ENCODE results near the gene ASCL3. TPM values are rescaled to one million over a fixed set of nuclear protein-coding genes. Genes with fewer than 3 reads are reported as not detected.
"Not testable (repeated sequence)": the region's sequence is repeated elsewhere in the genome, so short reads cannot be mapped to it uniquely, and the experiment has no call there.

The ASCL3 gene
- total RNA-seq, 1 experiment from 2014 or later = not detected

DNA sequence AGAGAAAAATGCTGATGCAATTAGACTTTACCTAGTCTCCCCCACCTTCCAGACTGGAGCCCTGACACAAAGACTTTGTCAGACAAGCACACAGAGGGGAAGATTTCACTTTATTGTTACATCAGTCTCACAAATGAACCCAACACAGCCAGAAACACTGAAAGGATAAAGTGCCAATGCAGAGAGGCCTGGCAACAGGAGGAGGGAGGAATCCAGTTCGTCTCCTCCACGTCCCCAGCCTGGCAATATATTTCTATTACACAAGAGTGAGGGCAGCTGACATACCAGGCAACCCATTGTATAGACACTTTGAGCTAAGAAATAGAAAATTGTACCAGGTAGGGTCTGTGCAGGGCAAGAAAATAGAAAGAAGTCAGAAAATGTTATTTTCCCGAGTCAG, 37.7 kb upstream of the ASCL3 start:
- no peaks in the 10 kb centered on the region for H3K9me3 ChIP-seq
- H3K27me3 ChIP-seq (replicated peaks; ENCODE audit: control insufficient read depth, insufficient read depth, low read length) = no peaks in the 10 kb centered on the region
- no peak for DNase-seq
- no peak overlapping the region for H3K4me3 ChIP-seq (ENCODE audit: low read depth, low read length)
- CTCF ChIA-PET = no interaction called here
- POLR2A ChIA-PET = no interaction called here
- no peaks in the 10 kb centered on the region for H3K4me1 Mint-ChIP-seq (ENCODE audit: low read depth, unreplicated experiment)
- H3K36me3 ChIP-seq (ENCODE audit: control insufficient read depth, insufficient read depth, low read length) = no peaks in the 10 kb centered on the region
- no TSS peak for BruUV-seq (replicated peaks)
- H3K9me3 Mint-ChIP-seq (ENCODE audit: unreplicated experiment) = no peaks in the 10 kb centered on the region
- H3K27ac Mint-ChIP-seq (ENCODE audit: unreplicated experiment) = no peak overlapping the region
- TF ChIP-seq CTCF (IDR thresholded peaks at IDR 0.05; ENCODE audit: insufficient read depth in 1 of 2, low read depth in 1 of 2, low read length in 1 of 2, severe bottlenecking in 1 of 2, unreplicated experiment in 1 of 2) = no peak
- no peaks in the 10 kb centered on the region for H3K4me1 ChIP-seq
- no peak overlapping the region for H3K4me3 Mint-ChIP-seq (ENCODE audit: unreplicated experiment)
- H3K27me3 Mint-ChIP-seq (ENCODE audit: insufficient read depth, unreplicated experiment) = no peaks in the 10 kb centered on the region
- H3K36me3 Mint-ChIP-seq (ENCODE audit: insufficient read depth, unreplicated experiment) = no peaks in the 10 kb centered on the region
- intact Hi-C loops (cut with micrococcal nuclease; ENCODE audit: unreplicated experiment) = no loop called here

DNA sequence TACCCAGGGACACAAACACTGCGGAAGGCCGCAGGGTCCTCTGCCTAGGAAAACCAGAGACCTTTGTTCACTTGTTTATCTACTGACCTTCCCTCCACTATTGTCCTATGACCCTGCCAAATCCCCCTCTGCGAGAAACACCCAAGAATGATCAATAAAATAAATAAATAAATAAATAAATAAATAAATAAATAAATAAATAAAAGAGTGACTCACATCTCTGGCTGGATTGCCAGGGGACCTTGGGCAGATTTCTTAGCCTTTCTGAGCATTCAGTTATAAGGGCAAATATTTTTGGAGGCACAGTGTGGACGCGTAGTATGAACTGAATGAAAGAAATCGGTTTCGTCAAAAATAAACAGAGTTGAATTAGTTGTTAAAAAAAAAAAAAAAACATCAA, 36.5 kb upstream of the ASCL3 start:
- BruUV-seq (replicated peaks); H3K4me1 ChIP-seq; H3K4me1 Mint-ChIP-seq (ENCODE audit: low read depth, unreplicated experiment); H3K4me3 ChIP-seq (ENCODE audit: low read depth, low read length); H3K36me3 ChIP-seq (ENCODE audit: control insufficient read depth, insufficient read depth, low read length); H3K36me3 Mint-ChIP-seq (ENCODE audit: insufficient read depth, unreplicated experiment); intact Hi-C loops (cut with micrococcal nuclease; ENCODE audit: unreplicated experiment); DNase-seq; CTCF ChIA-PET; H3K27me3 ChIP-seq (replicated peaks; ENCODE audit: control insufficient read depth, insufficient read depth, low read length); H3K9me3 Mint-ChIP-seq (ENCODE audit: unreplicated experiment); POLR2A ChIA-PET; H3K9me3 ChIP-seq; H3K27ac Mint-ChIP-seq (ENCODE audit: unreplicated experiment); H3K4me3 Mint-ChIP-seq (ENCODE audit: unreplicated experiment); H3K27me3 Mint-ChIP-seq (ENCODE audit: insufficient read depth, unreplicated experiment): not testable (repeated sequence)

GRCh38 chr11:8973121-8973520, 30.3 kb upstream of the ASCL3 start:
- CTCF ChIA-PET = no interaction called here
- H3K36me3 ChIP-seq (ENCODE audit: control insufficient read depth, insufficient read depth, low read length) = no peaks in the 10 kb centered on the region
- intact Hi-C loops (cut with micrococcal nuclease; ENCODE audit: unreplicated experiment) = no loop called here
- H3K4me1 Mint-ChIP-seq (ENCODE audit: low read depth, unreplicated experiment) = no peaks in the 10 kb centered on the region
- no peaks in the 10 kb centered on the region for H3K36me3 Mint-ChIP-seq (ENCODE audit: insufficient read depth, unreplicated experiment)
- DNase-seq = no peak
- no peak overlapping the region for H3K4me3 ChIP-seq (ENCODE audit: low read depth, low read length)
- no peaks in the 10 kb centered on the region for H3K9me3 Mint-ChIP-seq (ENCODE audit: unreplicated experiment)
- H3K9me3 ChIP-seq = no peaks in the 10 kb centered on the region
- H3K27me3 ChIP-seq (replicated peaks; ENCODE audit: control insufficient read depth, insufficient read depth, low read length) = no peaks in the 10 kb centered on the region
- H3K27me3 Mint-ChIP-seq (ENCODE audit: insufficient read depth, unreplicated experiment) = no peaks in the 10 kb centered on the region
- BruUV-seq (replicated peaks) = no TSS peak
- H3K4me1 ChIP-seq = no peaks in the 10 kb centered on the region
- no peak overlapping the region for H3K27ac Mint-ChIP-seq (ENCODE audit: unreplicated experiment)
- POLR2A ChIA-PET = interaction anchor here (0.5 kb wide), 1 partner anchor 164 kb away, joined by 3 read pairs; no protein-coding TSS in a partner anchor
- TF ChIP-seq CTCF (IDR thresholded peaks at IDR 0.05; ENCODE audit: insufficient read depth in 1 of 2, low read depth in 1 of 2, low read length in 1 of 2, severe bottlenecking in 1 of 2, unreplicated experiment in 1 of 2) = no peak
- no peak overlapping the region for H3K4me3 Mint-ChIP-seq (ENCODE audit: unreplicated experiment)

GRCh38 chr11:8971924-8972316, 29.1 kb upstream of the ASCL3 start:
- DNase-seq = no peak
- H3K4me1 Mint-ChIP-seq (ENCODE audit: low read depth, unreplicated experiment) = no peaks in the 10 kb centered on the region
- no peaks in the 10 kb centered on the region for H3K36me3 Mint-ChIP-seq (ENCODE audit: insufficient read depth, unreplicated experiment)
- Histone ChIP-seq H3K27me3 (replicated peaks; ENCODE audit: control insufficient read depth, insufficient read depth, low read length) (no peaks in the 10 kb centered on the region), H3K36me3 (ENCODE audit: control insufficient read depth, insufficient read depth, low read length) (no peaks in the 10 kb centered on the region), H3K4me3 (ENCODE audit: low read depth, low read length) (no peak overlapping the region), H3K4me1 (no peaks in the 10 kb centered on the region), H3K9me3 (no peaks in the 10 kb centered on the region)
- H3K27me3 Mint-ChIP-seq (ENCODE audit: insufficient read depth, unreplicated experiment) = no peaks in the 10 kb centered on the region
- no peak overlapping the region for H3K27ac Mint-ChIP-seq (ENCODE audit: unreplicated experiment)
- intact Hi-C loops (cut with micrococcal nuclease; ENCODE audit: unreplicated experiment) = no loop called here
- no peaks in the 10 kb centered on the region for H3K9me3 Mint-ChIP-seq (ENCODE audit: unreplicated experiment)
- BruUV-seq (replicated peaks) = no TSS peak
- H3K4me3 Mint-ChIP-seq (ENCODE audit: unreplicated experiment) = no peak overlapping the region
- ChIA-PET POLR2A (no interaction called here), CTCF (no interaction called here)
- no peak for TF ChIP-seq CTCF (IDR thresholded peaks at IDR 0.05; ENCODE audit: insufficient read depth in 1 of 2, low read depth in 1 of 2, low read length in 1 of 2, severe bottlenecking in 1 of 2, unreplicated experiment in 1 of 2)
